Body of pancreas (tissue), 4 donors: ENCODE measurements around the gene RIPOR2. TPM values are rescaled to one million over a fixed set of nuclear protein-coding genes. Genes with fewer than 3 reads are reported as not detected.
"Not testable (repeated sequence)": the region's sequence is repeated elsewhere in the genome, so short reads cannot be mapped to it uniquely, and the experiment has no call there.

Experiments used
- ATAC-seq: fragments of 150-250 bp; one replicate; pipeline ENCODE4 v1.9.1; 2016
- DNase-seq, 4 donors: peaks; one replicate each; pipeline ENCODE4 v3.0.0-alpha.2; 2019
- H3K27ac ChIP-seq, 4 donors: fragments of 200-600 bp; sonication (generic); 1 replicate in 3 of 4; 2 replicates in 1 of 4; pipeline versions ENCODE4 v1.5.1 to v1.6.1; 2016 to 2019; ENCODE audit warnings: mild to moderate bottlenecking in 1 of 4, mixed read lengths in 1 of 4, moderate library complexity in 1 of 4
- H3K27me3 ChIP-seq, 2 donors: fragments of 200-600 bp; sonication (generic); one replicate each; pipeline ENCODE4 v1.6.0; 2016; ENCODE audit warnings: mild to moderate bottlenecking in 1 of 2
- H3K36me3 ChIP-seq, 2 donors: fragments of 200-600 bp; sonication (generic); replicated peaks in 1 of 2; 2 replicates each; pipeline ENCODE4 v1.5.1; 2016; ENCODE audit warnings: low read depth in 2 of 2; ENCODE audit not compliant: insufficient read depth in 1 of 2
- H3K4me1 ChIP-seq: fragments of 200-600 bp; sonication (generic); one replicate; pipeline ENCODE4 v1.6.0; 2016
- H3K4me3 ChIP-seq, 2 donors: fragments of 200-600 bp; sonication (generic); 1 replicate in 1 of 2; 2 replicates in 1 of 2; pipeline ENCODE4 v1.5.1; 2016 to 2019
- H3K9me3 ChIP-seq, 3 donors: fragments of 200-600 bp; sonication (generic); 1 replicate in 2 of 3; 2 replicates in 1 of 3; pipeline ENCODE4 v1.5.1; 2016
- CTCF ChIP-seq, 7 experiments: fragments of 450-650 bp in 4 of 7; fragments of 200-600 bp in 3 of 7; sonication (generic) in 3 of 7; IDR thresholded peaks; one replicate each; pipeline ENCODE4 v1.5.1; 2016 to 2019; ENCODE audit warnings: antibody characterized with exemption in 7 of 7
- POLR2A ChIP-seq, 3 donors: fragments of 450-650 bp; IDR thresholded peaks; one replicate each; pipeline ENCODE4 v1.6.1; 2016; ENCODE audit warnings: antibody characterized with exemption in 3 of 3, mild to moderate bottlenecking in 2 of 3
- WGBS, 2 donors: methylation state at CpG; one replicate each; pipeline ENCODE4 v1.1.5; 2017; 5-methylcytosine and 5-hydroxymethylcytosine counted together
- intact Hi-C: fragments of 100-400 bp; cut with DNase I; formaldehyde crosslinking; loops from one replicate; pipeline ENCODE4 v1.15.1; 2023
- total RNA-seq, 2 donors: library from RNA; depleted of rRNA; stranded (reverse); fragments of >200 nt; gene quantifications; one replicate each; pipeline ENCODE4 v1.1.0, GENCODE V29; 2016

Gene RIPOR2
- total RNA-seq, 2 donors from 2014 or later: 1.3 to 1.6 TPM

DNA sequence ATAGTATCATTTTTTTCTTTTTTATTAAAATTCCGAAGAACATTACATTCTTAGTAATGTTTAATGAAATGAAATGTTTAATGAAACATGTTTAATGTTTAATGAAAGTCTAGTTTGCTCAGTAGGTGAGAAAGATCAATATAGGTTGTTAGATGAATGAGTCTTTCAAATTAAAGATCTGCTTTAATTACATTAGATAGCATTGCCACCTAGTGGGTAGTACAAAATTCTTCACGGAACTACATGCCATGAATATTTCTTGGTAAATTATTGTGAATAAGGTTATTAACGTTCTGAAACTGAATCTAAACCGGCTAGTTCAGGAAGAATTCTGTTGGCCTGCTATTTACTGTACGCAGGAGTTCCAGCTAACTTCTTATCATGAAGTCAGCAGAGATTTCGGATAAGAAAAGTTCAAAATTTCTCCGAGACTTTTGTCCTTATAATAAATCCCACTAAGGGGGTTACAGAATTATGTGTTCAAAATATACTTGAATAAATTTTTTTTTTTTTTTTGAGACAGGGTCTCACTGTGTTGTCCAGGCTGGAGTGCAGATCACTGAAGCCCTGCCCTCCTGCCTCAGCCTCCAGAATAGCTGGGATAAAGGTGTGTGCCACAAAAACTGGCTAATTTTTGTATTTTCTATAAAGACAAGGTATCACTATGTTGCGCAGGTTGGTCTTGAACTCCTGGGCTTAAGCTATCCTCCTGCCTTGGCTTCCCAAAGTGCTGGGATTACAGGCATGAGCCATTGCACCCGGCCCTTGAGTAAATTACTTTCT is 168.9 kb downstream of the RIPOR2 start:
- Histone ChIP-seq H3K27me3 (no peaks in the 10 kb centered on the region), H3K36me3 (no peaks in the 10 kb centered on the region), H3K4me1 (peaks cover 43% of the 10 kb centered on the region), H3K9me3 (no peaks in the 10 kb centered on the region), H3K4me3 (no peak overlapping the region), H3K27ac (peak overlapping the region in 3 of 4 donors; percentile 56 to 77 (median 64))
- ATAC-seq: peak; percentile 89
- TF ChIP-seq CTCF (IDR thresholded peaks at IDR 0.05): peak in 5 of 7 experiments; percentile 48 to 84 (median 80)
- no peak for TF ChIP-seq POLR2A (IDR thresholded peaks at IDR 0.05)
- intact Hi-C loops: loop anchor here (5.0 to 10.0 kb wide), 2 partner anchors 52 to 185 kb away; partner anchors contain the start of gene C6orf62
- peak in 1 of 4 donors; percentile 30 for DNase-seq
- WGBS, 2 donors: 24 to 26% methylated on average over 9 of the region's 9 CpGs

DNA sequence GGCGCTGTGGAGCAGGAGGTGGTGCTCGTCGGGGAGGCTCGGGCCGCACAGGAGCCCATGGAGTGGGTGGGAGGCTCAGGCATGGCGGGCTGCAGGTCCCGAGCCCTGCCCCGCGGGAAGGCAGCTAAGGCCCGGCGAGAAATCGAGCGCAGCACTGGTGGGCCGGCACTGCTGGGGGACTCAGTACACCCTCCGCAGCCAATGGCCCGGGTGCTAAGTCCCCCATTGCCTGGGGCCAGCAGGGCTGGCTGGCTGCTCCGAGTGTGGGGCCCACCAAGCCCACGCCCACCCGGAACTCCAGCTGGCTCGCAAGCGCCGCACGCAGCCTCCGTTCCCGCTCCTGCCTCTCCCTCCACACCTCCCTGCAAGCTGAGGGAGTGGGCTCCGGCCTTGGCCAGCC is 169.8 kb downstream of the RIPOR2 start:
- DNase-seq, ATAC-seq: not testable (repeated sequence)
- intact Hi-C loops: loop anchor here (5.0 to 10.0 kb wide), 2 partner anchors 51 to 184 kb away; partner anchors contain the start of gene C6orf62

DNA sequence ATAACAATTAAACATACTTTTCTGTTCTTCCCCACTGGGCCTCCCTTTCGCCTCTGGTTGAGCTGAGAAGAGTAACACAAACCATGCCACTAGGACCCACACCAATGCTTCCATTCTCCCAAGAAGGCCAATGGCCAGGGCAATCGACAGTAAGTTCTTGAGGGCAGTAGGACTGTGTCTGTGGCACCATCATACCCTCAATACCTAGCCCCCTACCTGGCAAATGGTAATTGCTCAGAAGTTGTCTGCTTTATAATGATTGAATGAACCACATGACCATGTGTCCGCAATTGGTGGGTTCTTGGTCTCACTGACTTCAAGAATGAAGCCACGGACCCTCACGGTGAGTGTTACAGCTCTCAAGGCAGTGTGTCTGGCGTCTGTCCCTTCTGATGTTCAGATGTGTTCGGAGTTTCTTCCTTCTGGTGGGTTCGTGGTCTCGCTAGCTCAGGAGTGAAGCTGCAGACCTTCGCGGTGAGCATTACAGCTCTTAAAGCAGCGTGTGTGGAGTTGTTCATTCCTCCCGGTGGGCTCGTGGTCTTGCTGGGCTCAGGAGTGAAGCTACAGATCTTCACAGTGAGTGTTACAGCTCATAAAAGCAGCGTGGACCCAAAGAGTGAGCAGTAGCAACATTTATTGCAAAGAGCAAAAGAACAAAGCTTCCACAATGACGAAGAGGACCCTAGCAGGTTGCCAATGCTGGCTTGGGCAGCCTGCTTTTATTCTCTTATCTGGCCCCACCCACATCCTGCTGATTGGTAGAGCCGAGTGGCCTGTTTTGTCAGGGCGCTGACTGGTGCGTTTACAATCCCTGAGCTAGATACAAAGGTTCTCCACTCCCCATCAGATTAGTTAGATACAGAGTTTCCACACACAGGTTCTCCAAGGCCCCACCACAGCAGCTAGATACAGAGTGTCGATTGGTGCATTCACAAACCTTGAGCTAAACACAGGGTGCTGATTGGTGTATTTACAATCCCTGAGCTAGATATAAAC is 170.6 kb downstream of the RIPOR2 start:
- intact Hi-C loops: loop anchor here (5.0 to 10.0 kb wide), 2 partner anchors 50 to 183 kb away; partner anchors contain the start of gene C6orf62
- Histone ChIP-seq H3K27ac (peak overlapping the region in 3 of 4 donors; percentile 54 to 77 (median 64)), H3K4me1 (peaks cover 43% of the 10 kb centered on the region)
- not testable (repeated sequence) for DNase-seq, H3K9me3 ChIP-seq, H3K36me3 ChIP-seq, ATAC-seq, H3K4me3 ChIP-seq, H3K27me3 ChIP-seq
- WGBS, 2 donors: 74 to 77% methylated on average over 10 to 20 of the region's 20 CpGs
- peak in 1 of 3 donors; percentile 14 for TF ChIP-seq POLR2A (IDR thresholded peaks at IDR 0.05)

More for the DNA sequence above, 169.8 kb downstream of the RIPOR2 start:
- peaks cover 43% of the 10 kb centered on the region for H3K4me1 ChIP-seq
- H3K4me3 ChIP-seq, H3K36me3 ChIP-seq, H3K9me3 ChIP-seq, H3K27me3 ChIP-seq: not testable (repeated sequence)
- peak overlapping the region in 3 of 4 donors; percentile 54 to 77 (median 64) for H3K27ac ChIP-seq
- 48 to 93% methylated on average over 11 to 12 of the region's 26 CpGs for WGBS, 2 donors

GRCh38 chr6:24763578-24763977 is 172.2 kb downstream of the RIPOR2 start:
- WGBS, 2 donors: 12 to 24% methylated on average over 3 of the region's 3 CpGs
- intact Hi-C loops: loop anchor here (10.0 kb wide), 1 partner anchor 49 kb away; the partner anchor contains the start of gene C6orf62
- Histone ChIP-seq H3K9me3 (no peaks in the 10 kb centered on the region), H3K4me1 (peaks cover 43% of the 10 kb centered on the region), H3K4me3 (no peak overlapping the region), H3K27me3 (no peaks in the 10 kb centered on the region), H3K36me3 (no peaks in the 10 kb centered on the region), H3K27ac (peak overlapping the region in 2 of 4 donors; percentile 32 to 38)
- TF ChIP-seq CTCF (IDR thresholded peaks at IDR 0.05) (no peak), POLR2A (IDR thresholded peaks at IDR 0.05) (no peak)
- DNase-seq: peak in 3 of 4 donors; percentile 46 to 53 (median 48)
- ATAC-seq: peak; percentile 48

- Histone ChIP-seq H3K4me3 (no peak overlapping the region), H3K9me3 (no peaks in the 10 kb centered on the region), H3K27ac (no peak overlapping the region), H3K36me3 (no peaks in the 10 kb centered on the region), H3K27me3 (no peaks in the 10 kb centered on the region), H3K4me1 (peaks cover 38% of the 10 kb centered on the region)
- TF ChIP-seq CTCF (IDR thresholded peaks at IDR 0.05) (no peak), POLR2A (IDR thresholded peaks at IDR 0.05) (no peak)
- no peak for DNase-seq
- ATAC-seq: no peak
- intact Hi-C loops: loop anchor here (10.0 kb wide), 1 partner anchor 47 kb away; the partner anchor contains the start of gene C6orf62
Observed at GRCh38 chr6:24761851-24762250, 173.9 kb downstream of the RIPOR2 start.
